HG02970 (cell line): ENCODE data around the gene ATP1A3.

Source experiments
- ATAC-seq: cut with Tn5 transposase; IDR thresholded peaks from one replicate; pipeline ENCODE4 v1.9.1; 2021; ENCODE audit warnings: mild to moderate bottlenecking, moderate library complexity, moderate number of reproducible peaks; ENCODE audit not compliant: unreplicated experiment, low FRiP score

ATP1A3 gene

DNA sequence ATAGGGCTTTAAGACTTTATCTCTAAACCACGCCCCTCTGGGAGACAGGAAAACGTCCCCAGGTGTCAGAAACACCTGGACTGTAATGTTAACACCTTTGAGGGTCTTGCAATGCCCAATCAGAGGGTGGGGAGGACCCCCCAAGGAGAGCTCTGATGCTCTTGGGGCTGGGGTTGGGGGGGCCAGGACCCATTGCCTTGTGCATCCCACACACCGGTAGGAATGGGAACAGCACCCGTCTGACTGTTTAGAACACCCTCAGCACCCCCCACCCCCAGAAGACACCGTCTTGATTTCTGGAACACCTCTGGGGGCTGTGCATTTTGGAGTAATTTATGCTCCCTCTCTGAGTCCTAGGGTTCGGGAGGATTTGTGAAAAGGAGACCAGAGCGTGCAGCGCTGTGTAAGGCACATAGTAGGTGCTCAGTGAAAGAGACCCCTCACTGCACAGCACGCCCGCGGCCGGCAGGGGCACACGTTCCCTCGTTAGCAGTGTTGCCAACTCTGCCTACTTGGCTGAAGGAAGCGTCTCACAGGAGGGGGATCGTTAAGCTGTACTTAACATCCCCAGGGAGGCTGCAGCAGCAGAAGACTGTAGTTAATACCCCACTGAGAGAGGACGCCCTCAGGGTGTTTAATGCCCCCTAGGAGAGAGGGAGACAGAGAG is 63.0 kb downstream of the ATP1A3 start:
- ATAC-seq, result no peak

DNA sequence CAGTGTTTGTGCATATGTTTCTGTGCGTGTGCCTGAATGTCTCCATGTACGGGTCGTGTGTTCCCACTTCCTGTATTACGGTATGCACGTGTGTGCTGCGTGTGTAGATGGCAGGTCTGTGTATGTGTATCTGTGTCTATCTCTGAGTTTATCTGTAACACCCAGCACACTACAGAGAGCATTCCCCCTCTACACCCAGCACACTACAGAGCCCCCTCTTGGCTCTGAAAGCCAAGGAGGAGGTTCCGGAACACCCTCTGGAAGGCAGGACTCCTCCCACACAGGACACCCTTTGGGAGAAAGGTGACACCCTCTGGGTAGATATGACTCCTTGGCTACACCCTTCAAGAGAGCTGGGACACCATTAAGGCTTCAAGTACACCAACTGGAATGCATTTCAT is 63.7 kb downstream of the ATP1A3 start:
- no peak for ATAC-seq

DNA sequence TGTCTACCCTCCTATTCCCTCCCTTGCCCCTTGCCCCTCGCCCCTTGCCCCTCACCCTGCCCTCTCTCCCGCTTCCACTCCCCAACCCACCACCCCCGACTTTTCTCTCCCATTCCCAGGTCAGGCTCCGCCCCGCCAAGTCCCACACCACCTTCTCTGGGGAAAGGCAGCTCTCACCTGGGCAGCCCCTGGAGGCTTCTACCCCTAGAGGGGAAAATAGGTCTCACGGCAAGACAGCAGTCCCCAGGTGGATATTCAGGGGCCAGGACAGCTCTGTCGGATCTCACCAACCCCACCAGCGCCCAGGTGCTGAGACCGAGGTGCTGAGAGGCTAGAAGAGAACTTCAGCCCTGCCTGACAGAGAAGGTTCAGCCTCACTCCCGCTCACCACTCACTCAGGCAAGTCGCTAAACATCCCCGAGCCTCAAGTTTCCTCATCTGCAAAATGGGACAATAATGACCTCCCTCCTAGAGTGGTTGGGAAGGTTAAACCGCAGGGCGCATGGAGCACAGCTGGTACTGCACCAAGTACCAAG is 64.4 kb downstream of the ATP1A3 start:
- ATAC-seq, result no peak

DNA sequence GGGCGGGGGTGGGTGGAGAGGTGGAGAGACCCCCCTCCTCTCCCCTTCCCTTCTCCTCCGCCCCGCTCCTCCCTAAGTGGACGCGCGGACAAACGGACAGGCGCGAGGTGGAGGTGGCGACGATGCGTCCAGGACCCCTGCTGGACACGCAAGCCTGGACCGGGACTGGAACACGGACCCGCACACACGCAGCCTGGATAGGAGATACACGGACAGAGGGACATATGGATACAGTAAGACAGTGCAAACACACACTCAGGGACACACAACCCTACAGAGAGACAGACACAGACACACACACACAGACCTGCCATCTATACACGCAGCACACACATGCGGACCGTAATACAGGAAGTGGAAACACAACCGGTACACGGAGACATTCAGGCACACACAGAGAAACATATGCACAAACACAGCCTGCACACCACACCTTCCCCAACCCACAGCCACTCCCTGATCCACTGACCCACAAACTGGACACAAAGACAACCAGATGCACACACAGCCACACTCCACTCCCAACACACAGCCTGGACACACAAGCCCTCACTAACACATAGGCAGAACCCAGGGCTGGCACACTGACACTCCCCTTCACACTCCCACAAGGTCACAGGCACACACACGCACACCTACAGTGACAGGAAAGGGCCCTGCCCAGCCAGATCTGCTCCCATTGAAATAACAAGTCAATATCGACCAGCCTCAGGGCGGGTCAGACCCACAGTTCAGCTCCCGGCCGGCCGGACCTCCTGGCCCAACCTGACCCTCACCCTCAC is 65.1 kb downstream of the ATP1A3 start:
- no peak for ATAC-seq

DNA sequence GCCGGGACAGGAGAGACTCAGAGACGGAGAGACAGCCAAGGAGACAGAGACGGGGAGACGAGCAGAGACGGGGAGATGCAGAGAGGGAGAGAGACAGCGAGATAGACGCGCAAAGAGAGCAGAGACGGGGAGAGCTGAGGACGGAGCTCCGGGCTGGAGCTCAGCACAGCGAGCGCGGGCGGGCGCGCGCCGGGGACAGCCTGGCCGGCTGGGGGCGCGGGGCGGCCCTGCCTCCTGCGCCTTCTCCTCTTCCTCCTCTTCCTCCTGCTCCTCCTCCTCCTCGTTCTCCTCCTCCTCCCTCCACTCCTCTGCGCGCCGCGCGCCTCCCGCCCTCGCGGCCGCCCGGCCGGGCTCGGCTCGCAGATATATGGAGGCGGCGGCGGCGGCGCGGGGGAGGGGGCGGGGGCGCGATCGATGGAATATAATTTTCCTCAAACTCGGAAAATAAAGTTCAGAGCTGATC is 65.8 kb downstream of the ATP1A3 start, which contains the start of gene ERFL:
Gene ERFL, minus strand, starts transcription at position 229 of the 463 bp plus-strand sequence. CDS start 15,530 bp downstream, outside the sequence.
- ATAC-seq, result no peak

DNA sequence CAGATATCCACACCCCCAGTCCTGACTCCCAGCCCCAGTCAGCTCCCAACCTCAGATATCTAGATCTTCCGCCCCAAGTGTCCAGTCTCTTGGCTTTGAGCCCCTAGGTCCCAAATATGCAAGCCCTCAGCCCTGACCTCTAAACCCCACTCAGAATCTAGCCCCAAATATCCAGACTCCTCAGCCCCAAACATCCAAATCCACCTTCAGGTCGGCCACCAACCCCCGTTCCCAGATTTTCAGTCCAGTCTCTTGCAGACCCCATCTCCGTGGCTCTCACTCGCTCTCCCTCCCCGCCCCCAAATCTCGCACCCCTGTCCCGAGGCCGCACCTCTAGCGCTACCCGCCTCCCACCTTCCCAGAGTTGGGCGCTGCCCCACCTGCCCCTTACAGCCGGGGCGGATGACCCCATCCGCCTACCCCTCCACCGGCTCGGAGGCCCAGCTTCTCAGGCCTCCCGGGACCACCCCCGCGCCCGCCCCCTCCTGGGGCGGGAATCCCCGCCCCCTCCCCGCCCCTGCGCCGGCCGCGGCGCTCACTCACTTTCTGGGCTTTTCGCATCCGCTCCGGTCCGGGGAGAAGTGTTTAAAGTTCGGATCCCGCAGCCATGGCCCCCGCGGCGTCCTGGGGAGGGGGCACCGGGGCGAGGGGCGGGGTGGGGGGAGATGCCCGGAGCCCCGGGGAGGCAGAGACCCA is 66.4 kb downstream of the ATP1A3 start:
- no peak for ATAC-seq

DNA sequence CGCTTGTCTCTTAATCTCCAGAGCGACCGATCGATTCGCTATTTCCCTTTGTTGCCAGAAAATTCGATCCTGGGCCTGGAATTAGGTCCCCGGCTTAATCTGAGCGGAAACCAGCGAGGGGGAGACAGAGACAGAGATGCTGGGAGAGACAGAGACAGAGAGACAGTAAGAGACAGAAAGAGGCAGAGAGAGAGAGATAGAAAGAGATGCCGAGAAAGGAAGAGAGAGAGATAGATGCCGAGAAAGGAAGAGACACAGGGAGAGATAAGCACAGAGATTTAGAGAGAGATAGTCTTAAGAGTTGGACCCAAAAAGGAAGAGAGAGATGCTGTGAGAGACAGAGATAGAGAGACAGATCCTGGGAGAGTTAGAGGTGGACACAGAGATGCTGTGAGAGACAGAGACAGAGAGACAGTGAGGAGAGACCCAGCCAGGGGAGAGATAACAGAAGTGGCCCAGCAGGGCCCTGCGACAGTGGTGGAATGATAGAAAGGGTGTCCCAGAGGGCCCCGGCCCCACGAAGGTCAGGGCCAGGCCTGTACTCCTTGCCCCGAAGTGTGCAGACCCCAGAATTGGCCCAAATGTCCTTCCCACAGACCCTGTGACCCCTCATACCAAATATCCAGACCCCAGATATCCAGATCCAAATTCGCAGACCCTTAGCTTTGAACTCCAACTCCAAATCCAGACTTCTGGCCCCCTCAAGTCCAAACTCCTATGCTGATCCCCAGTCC is 67.1 kb downstream of the ATP1A3 start:
- no peak for ATAC-seq

DNA sequence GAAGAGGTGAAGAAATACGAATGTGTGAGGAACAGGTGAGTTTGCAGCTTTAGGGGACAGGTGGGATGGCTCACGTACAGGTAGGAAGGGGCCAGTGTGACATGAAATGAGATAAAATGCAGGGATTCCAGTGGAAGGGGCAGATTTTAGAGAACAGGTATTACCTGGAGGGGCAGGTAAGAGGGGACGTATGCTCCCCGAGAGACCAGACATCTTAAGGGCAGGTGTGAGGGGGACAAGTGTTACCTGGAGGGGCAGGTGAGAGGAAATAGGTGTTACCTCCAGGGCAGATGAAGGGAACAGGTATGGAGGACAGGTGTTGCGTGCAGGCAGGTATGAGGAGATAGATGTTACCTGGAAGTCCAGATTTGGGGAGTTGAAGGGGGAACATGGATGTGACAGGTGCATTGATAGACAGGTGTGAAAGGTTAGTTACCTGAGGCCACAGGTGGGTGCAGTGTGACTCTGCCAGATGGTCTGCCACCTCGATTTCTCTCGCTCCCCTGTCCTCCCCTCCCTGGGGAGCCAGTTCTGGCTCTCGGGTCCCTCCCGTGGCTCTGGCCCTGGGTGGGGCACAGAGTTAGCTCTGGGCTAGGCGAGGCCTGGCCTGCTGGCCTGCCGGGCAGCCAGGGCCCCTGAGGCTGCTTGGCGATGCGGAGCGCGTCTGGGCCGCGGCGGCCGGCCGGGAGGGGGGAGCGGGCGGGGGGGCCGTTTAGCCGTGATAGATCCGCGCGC is 67.8 kb downstream of the ATP1A3 start:
- ATAC-seq, result no peak

DNA sequence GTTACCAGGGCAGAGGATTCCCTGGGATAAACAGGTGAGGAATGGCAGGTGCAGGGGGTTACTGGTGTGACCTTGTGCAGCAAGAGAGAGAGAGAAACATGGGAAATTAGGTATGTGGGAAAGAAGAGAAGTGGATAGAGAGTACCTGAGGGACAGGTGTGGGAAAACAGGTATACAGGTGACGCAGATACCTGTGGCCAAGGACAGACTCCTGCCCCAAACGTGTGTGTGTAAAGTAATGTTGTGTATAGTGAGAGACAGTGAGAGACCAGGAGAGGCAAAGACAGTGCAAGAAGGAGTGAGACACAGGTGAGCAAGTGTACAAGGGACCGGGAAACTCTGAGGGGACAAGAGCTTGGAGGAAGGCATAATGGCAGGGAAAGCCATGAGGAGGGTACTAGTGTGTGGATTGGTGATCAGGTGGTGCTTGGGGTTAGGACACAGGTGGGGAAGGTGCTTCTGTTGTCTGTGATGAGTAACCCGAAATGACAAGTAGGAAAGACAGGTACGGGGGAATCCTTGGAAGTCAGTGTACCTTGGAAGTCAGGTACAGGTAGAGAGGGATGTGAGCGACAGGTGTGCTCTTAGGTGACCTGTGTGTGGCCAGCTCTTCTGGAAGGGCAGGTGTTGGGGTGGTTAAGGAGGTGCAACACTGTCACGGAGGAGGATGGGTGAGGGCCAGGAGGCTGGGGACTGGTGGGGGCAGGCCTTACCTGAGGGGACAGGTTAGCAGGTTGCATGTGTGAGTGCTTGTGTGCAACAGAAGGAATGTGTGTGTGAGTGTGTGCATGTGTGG is 68.6 kb downstream of the ATP1A3 start:
- ATAC-seq, result no peak

DNA sequence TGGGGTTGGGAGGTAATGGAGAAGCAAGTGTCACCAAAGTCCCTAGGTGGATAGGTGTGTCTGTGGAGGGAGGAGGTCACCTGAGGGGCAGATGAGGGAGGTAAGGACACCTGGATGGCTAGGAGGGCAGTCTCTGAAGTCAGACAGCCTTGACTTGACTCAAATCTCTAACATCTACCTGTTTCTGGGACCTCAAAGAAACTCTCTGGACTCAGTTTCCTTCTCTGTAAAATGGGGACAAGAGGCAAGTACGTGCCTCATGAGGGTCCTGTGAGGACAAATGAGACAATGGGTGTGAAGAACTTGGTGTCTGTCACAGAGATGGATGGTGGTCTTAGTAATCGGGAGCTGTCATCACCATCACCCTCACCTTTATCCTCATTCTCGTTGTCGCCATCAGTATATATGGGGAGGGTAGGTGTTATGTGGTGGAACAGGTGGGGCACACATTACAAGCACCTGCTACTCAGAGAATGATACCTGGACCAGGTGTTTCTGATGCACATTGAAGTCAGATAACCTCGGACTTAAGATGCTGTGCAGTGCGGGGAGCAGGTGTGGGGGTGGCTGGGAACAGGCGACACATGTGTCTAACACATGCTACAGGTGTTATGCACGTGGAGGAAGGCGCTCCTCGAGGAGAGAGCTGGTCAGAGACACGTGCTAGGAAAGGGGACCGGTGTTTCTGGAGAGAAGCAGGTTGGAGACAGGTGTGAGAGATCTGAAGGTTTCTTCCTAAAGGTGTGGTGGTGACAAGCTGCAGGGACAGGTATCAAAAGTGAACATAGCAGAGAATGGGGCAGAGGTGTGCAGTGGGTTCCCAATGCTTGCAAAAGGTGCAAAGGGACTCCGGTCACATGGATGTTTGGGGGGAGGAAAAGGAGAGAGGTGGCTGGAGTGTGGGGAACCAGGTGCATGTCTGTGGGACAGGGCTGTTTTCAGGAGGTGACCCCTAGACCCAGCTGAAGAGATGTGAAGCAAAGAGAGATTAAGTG is 69.6 kb downstream of the ATP1A3 start:
- ATAC-seq, result no peak

DNA sequence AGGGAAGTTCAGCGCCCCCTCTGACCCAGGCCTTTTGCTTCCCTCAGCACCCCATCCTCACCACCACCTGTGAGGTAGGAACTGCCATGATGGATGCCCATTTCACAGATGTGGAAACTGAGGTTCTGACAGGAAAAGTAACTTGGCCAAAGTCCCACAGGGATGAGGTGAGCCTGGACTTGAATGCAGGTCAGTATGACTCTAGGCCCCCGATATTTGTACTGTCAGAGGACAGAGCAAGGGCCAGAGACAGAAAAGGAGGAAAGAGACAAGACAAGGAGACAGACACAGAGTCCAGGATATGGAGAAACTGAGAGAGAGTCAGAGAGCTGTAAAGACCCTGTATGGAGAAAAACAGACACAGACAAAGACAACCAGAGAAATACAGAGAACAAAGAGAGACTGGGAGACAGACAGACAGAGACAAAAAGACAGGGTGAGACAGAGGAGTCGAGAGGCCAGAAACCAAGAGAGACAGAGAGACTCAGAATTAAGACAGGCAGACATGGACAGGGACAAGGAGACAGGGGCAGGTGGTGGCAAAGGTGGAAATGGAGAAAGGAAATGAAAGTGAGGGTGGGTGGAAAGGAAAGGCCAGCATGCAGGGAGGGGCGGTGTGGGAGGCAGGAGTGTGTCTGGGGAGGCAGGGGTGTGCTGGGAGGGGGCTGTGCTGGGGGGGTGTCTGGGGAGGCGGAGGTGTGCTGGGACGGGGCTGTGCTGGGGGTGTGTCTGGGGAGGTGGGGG is 70.8 kb downstream of the ATP1A3 start:
- no peak for ATAC-seq

DNA sequence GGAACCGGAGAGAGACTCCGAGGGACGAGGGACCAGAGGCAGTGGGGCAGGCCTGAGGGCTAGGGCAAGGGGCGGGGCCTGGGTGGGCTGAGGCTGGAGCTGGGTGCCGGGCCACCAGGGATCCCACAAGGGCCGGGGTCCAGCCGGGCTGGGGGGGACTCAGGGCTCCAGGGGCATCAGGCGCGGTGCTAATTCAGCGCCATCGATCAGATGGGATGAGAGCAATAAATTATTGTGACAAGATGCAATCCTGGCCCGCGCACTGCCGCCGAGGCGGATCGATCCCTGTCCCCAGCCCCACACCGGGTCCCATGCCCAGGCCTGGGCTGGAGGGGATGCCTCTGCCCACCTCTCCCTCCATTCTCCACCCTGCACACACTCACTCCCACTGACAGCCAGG is 71.4 kb downstream of the ATP1A3 start:
- no peak for ATAC-seq

DNA sequence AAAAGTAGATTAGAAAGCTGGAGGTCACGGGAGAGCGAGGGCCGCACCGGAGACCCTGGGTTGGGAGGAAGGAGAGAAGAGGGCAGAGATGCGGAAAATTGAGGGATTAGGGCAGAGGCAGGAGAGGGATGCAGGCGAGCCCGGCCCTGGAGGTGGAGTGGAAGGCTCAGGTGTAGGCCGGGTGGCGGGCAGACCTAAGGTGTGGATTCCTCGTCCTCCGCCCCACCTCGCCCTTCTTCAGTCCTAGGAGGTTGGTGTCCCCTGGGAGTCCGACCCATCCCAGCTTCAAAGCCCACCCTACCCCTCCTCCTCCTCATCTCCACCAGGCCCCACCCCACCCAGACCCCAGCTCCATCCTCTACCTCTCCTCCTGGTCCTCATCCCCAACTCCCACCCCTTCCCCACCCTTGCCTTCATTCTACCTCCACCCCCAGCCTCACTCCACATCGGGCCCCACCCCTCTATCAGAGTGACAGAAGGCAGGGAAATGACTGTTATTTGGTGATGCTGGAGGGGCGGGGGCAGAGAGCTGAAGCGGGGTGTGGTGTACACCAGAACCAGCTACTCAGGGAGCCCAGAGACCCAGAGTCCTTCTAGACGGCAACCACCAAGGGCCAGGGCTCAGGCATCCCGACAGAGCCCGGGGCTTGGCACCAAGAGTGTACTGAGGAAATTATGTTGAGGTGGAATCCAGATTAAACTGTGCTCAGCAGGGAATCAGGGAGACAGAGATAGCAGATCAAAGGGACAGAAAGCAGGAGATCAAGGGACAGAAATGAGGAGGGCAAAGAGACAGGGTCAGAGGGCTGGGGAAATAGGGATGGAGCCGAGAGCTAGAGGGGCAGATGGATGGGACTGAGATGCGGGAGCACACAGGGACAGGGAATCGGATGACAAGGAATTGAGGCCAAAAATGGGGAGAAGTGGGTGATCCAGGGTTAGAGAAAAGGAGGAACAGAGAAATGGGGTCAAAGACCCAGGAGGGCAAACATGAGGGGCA is 72.2 kb downstream of the ATP1A3 start:
- ATAC-seq, result no peak

DNA sequence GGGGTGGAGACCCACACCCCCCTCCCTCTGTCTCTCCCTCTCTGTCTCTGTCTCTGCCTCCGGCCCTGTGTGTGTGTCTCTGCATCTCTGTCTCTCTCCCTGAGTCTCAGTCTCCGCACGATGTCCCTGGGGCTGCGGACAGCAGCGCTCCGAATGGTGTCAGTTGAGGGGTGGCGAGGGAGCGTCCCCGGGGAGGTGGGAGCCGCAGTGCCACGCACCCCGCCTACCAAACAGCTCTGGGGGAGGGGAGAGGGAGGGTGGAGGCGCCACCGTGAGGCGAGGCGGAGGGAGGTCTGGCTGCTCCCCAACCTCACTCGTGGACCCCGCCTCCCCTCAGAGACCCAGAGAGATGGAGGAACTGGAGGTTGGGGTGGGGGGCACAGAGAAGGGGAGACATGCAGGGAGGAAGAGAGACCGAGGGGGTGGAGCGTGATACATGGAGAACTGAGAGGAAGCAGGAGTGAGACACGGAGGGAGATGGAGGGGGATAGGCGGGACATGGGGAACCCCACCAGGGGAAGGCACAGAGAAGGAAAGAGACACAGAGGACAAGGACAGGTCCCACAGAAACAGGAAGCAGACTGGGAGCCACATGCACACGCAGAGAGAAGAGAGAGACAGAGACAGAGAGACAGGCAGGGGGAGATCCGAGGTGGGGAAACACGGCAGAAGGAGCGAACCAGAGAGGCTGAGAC is 73.0 kb downstream of the ATP1A3 start:
- ATAC-seq, result no peak
